DOHH2 (cell line): ENCODE results near the gene OR13C4.

ENCODE experiments used
- CTCF ChIP-seq: fragments of 200-600 bp; sonication (generic); IDR thresholded peaks from one replicate; pipeline ENCODE4 v1.5.1; 2014; ENCODE audit warnings: antibody characterized with exemption, mild to moderate bottlenecking, low read depth, low read length; ENCODE audit not compliant: poor library complexity, severe bottlenecking
- EZH2phosphoT487 ChIP-seq: fragments of 200-600 bp; sonication (generic); IDR thresholded peaks from 2 replicates; pipeline ENCODE4 v1.6.1; 2017; ENCODE audit warnings: borderline replicate concordance, mild to moderate bottlenecking, antibody characterized with exemption, low read length, moderate library complexity, mixed read lengths

- peak; percentile 18 for TF ChIP-seq CTCF
- TF ChIP-seq EZH2phosphoT487: no peak
Measured at GRCh38 chr9:104494808-104495207, 32.2 kb downstream of the OR13C4 start.
